Measurements from ENCODE around the gene ATAD5.
"Not testable (repeated sequence)": the region's sequence is repeated elsewhere in the genome, so short reads cannot be mapped to it uniquely, and the experiment has no call there.

Gene ATAD5

GRCh38 chr17:30812218-30813177 lies 19.3 kb upstream of the ATAD5 start:
- in situ Hi-C loops (cut with MboI; ENCODE audit: low pct_unique_long_range_greater_than_20kb, low sequenced_read_pairs, unreplicated experiment) = no loop called here
- no peak for TF ChIP-seq CTCF (IDR thresholded peaks at IDR 0.05; ENCODE audit: extremely low read depth, insufficient read depth, missing control alignments)

GRCh38 chr17:30814236-30814635 lies 17.5 kb upstream of the ATAD5 start:
- in situ Hi-C loops (cut with MboI; ENCODE audit: low pct_unique_long_range_greater_than_20kb, low sequenced_read_pairs, unreplicated experiment); DNase-seq (ENCODE audit: low spot score): not testable (repeated sequence)

More at GRCh38 chr17:30812218-30813177, 19.3 kb upstream of the ATAD5 start:
- no peak for DNase-seq (ENCODE audit: low spot score)

GRCh38 chr17:30814860-30815259 lies 16.9 kb upstream of the ATAD5 start:
- DNase-seq (ENCODE audit: low spot score); in situ Hi-C loops (cut with MboI; ENCODE audit: low pct_unique_long_range_greater_than_20kb, low sequenced_read_pairs, unreplicated experiment): not testable (repeated sequence)

- no peak for DNase-seq (ENCODE audit: low spot score)
- in situ Hi-C loops (cut with MboI; ENCODE audit: low pct_unique_long_range_greater_than_20kb, low sequenced_read_pairs, unreplicated experiment) = no loop called here
- TF ChIP-seq CTCF (IDR thresholded peaks at IDR 0.05; ENCODE audit: extremely low read depth, insufficient read depth, missing control alignments) = no peak
Observed at GRCh38 chr17:30816165-30816564, 15.6 kb upstream of the ATAD5 start.

GRCh38 chr17:30819971-30820705 lies 11.6 kb upstream of the ATAD5 start:
- in situ Hi-C loops (cut with MboI; ENCODE audit: low pct_unique_long_range_greater_than_20kb, low sequenced_read_pairs, unreplicated experiment) = no loop called here
- DNase-seq (ENCODE audit: low spot score) = no peak
- no peak for TF ChIP-seq CTCF (IDR thresholded peaks at IDR 0.05; ENCODE audit: extremely low read depth, insufficient read depth, missing control alignments)

- in situ Hi-C loops (cut with MboI; ENCODE audit: low pct_unique_long_range_greater_than_20kb, low sequenced_read_pairs, unreplicated experiment) = no loop called here
- peak; percentile 17 for DNase-seq (ENCODE audit: low spot score)
- no peak for TF ChIP-seq CTCF (IDR thresholded peaks at IDR 0.05; ENCODE audit: extremely low read depth, insufficient read depth, missing control alignments)
Observed at GRCh38 chr17:30821871-30822723, 9.7 kb upstream of the ATAD5 start.

- in situ Hi-C loops (cut with MboI; ENCODE audit: low pct_unique_long_range_greater_than_20kb, low sequenced_read_pairs, unreplicated experiment) = not testable (repeated sequence)
- DNase-seq (ENCODE audit: low spot score) = peak; percentile 46
Observed at GRCh38 chr17:30822919-30823318, 8.8 kb upstream of the ATAD5 start.
